Right lobe of liver (tissue), 4 donors: ENCODE results near the gene TGFBR3.

Source experiments
- CTCF ChIP-seq, 4 donors: fragments of 200-600 bp in 3 of 4; fragments of 450-650 bp in 1 of 4; IDR thresholded peaks; one replicate each; pipeline versions ENCODE4 v1.5.1 to v1.8.0; 2016 to 2022; ENCODE audit warnings: antibody characterized with exemption in 4 of 4, mild to moderate bottlenecking in 2 of 4
- POLR2A ChIP-seq: fragments of 450-650 bp; IDR thresholded peaks from one replicate; pipeline ENCODE4 v1.6.1; 2017; ENCODE audit warnings: antibody characterized with exemption, mild to moderate bottlenecking
- donor health status: DM: no; HTN: no; CAD: no.
- donor health status: DM: no; HTN: no; CAD: no.
- donor health status: DM: no; HTN: yes; CAD: no.

- TF ChIP-seq CTCF (IDR thresholded peaks at IDR 0.05) (no peak), POLR2A (no peak)
Measured at GRCh38 chr1:91660708-91661107, 225.2 kb downstream of the TGFBR3 start.
